GM12873 (cell line): ENCODE data around the gene PPP2R5C.

Source experiments
- TF ChIP-seq, protein P1 (sequence below): IDR thresholded peaks from 2 replicates; pipeline ENCODE4 v1.5.1; 2012; ENCODE audit warnings: low read depth, mild to moderate bottlenecking, moderate library complexity, low read length, control low read depth; ENCODE audit not compliant: insufficient read depth; ENCODE audit errors: missing control alignments

PPP2R5C gene

DNA sequence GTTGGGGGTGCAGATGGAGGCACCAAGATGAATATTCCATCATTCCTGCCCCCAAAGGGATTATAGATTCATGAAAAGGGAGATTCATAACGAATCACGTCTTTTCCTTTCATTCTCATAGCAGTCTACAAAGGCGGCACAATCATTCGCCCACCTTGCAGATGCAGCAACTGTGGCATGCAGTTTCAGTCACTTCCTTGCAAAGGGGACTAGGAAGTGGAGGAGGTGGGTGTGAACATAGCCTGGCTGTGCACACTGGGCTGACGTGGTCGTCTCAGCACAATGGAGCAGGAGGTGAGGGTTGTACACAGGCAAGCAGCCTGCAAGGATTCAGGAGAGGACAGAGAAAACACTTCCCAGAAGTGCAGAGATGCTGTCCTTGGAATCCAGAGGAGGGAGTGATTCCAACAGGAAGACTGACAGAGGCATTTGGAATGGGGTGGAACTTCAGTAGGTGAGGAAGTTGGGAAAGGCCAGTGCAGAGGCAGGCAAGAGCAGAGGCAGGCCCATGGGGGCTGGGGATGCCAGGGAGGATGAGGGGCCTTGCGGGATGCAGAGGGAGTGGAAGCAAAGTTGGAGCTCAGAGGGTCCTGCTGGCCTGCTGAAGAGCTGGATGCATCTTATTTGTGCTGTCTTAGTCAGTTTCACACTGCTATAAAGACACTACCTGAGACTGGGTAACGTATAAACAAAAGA lies 21.9 kb upstream of the PPP2R5C start:
- TF ChIP-seq, protein P1, sequence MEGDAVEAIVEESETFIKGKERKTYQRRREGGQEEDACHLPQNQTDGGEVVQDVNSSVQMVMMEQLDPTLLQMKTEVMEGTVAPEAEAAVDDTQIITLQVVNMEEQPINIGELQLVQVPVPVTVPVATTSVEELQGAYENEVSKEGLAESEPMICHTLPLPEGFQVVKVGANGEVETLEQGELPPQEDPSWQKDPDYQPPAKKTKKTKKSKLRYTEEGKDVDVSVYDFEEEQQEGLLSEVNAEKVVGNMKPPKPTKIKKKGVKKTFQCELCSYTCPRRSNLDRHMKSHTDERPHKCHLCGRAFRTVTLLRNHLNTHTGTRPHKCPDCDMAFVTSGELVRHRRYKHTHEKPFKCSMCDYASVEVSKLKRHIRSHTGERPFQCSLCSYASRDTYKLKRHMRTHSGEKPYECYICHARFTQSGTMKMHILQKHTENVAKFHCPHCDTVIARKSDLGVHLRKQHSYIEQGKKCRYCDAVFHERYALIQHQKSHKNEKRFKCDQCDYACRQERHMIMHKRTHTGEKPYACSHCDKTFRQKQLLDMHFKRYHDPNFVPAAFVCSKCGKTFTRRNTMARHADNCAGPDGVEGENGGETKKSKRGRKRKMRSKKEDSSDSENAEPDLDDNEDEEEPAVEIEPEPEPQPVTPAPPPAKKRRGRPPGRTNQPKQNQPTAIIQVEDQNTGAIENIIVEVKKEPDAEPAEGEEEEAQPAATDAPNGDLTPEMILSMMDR = no peak

DNA sequence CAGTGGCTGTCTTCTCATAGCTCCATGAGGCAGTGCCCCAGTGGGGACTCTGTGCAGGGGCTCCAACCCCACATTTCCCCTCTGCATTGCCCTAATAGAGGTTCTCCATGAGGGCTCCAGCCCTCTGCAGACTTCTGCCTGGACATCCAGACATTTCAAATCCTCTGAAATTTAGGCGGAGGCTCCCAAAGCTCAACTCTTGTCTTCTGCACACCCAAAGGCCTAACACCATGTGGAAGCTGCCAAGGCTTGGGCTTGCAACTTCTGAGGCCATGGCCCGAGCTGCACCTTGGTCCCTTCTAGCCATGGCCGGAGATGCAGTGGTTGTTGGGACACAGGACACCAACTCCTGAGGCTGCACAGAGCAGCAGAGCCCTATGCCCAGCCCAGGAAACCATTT lies 20.5 kb upstream of the PPP2R5C start:
- TF ChIP-seq, protein P1 = no peak

DNA sequence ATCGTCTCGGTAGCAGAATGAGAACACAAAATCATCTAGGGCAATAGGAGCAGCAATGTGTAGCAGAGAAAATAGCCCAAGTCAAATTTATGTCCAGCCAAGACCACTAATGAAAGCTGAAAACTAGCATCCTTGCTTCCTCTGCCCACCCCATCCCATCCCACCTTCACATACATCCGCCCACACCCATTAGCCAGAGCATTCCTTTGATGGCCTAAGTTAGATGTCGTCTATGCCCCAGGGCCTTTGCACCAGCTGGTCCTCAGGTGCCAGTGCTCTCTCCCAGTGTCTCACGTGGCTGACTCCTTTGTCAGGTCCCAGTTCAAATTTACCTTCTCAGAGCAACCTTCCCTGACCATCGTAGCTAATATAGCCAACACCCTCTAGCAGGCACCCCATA lies 17.8 kb upstream of the PPP2R5C start:
- TF ChIP-seq, protein P1 = no peak

DNA sequence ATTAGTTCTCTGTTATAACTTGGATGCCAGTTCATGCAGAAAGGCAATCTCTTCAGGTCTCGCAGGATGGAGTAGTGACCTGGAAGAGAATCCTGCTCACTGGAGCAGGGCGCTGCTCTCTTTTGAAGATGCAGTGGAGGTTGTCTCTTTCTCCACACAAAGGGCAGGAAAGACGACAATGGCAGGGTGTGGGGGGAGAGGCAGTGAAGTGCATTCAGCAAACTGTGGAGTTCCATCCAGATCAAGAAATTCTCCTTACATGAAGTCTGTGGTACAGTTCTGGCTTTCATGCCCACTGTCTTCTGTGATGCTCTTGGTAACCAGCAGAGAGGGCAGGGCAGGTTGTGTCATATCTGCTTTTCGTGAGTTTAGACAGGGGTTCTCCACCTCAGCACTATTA lies 6.6 kb upstream of the PPP2R5C start:
- TF ChIP-seq, protein P1 = no peak

DNA sequence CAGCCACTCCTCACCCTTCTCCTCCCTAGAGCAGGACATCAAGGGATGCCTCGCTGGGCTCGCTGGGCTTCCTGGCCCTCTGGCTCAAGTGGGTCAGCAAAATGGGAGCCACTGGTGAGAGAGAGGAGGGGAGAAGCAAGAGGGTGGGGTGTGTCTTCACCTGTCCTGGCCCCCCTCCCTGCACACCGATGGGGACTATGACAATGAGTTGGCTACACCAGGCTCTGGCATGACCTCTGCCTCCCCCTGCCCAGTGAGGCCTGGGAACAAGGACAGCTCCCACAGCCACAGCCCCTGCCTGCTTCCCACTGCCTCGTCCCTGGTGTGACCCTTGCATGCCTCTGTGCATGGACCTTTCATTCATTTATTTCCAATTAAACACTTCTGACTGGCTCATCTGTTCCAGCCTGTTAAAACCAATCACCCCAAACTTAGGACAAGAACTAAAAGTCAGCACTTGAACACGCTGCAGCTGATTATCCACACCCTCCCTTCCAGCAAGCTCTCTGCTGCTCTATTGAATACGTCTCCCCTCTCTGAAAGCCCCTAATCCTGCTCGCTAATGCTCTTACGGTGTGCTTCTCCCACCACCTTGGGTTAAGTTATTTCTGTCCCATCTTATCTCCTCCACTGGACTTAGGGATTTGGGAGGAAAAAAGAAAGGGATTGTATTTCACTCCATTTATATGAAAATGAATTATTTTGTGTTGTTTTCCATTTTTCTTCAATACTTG lies 5.8 kb upstream of the PPP2R5C start:
- TF ChIP-seq, protein P1 = no peak

DNA sequence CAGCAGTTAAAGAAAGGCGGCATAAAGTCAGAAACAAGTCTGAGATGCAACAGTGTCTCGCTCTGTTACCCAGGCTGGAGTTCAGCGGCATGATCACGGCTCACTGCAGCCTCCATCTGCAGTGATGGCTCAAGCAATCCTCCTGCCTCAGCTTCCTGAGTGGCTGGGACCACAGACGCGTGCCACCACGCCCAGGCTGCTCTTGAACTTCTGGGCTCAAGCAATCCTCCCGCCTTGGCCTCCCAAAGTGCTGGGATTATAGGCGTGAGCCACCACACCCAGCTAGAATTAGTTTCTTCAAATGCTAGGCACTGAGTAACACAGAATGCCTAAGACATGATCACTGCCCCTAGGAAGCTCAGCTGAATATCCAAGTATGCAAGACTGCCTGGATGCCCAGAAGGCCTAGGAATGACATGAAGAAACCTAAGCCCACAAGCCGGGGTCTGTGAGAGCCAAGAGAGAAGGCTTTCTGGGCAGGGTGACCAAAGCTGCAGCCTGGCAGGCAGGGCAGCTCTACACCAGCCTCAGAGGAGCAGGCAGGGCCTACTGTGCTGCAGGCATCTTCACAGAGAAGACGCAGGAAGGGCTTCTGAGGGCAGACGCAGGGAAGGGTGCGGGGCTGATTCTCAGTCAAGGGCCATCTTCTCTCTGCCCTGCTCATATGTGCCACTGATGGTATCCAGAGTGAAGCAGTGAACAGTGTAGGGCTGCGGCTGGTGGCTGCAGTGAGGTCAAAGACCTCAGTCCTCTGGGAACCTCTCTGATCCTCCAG lies 4.3 kb upstream of the PPP2R5C start:
- TF ChIP-seq, protein P1 = no peak

DNA sequence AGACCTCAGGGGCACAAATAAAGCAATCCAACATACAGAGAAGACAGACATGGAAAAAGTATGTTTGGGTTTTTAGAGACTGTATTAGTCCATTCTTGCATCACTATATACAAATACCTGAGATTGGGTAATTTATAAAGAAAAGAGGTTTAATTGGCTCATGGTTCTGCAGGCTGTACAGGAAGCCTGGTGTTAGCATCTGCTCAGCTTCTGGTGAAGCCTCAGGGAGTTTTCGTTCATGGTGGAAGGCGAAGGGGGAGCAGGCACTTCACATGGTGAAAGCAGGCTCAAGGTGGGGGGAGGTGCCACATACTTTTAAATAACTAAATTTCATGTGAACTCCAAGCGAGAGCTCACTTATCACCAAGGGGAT lies 3.7 kb upstream of the PPP2R5C start:
- TF ChIP-seq, protein P1 = no peak
